ENCODE results near the gene RPEL1.
"Not testable (repeated sequence)": the region's sequence is repeated elsewhere in the genome, so short reads cannot be mapped to it uniquely, and the experiment has no call there.

The RPEL1 gene

GRCh38 chr10:103238506-103239252 lies 7.0 kb upstream of the RPEL1 start:
- peak; percentile 90 for FAIRE-seq

- peak; percentile 94 for FAIRE-seq
Observed at GRCh38 chr10:103241262-103242011, 4.2 kb upstream of the RPEL1 start.

GRCh38 chr10:103244666-103245271 lies 918 bp upstream of the RPEL1 start:
- peak; percentile 71 for FAIRE-seq

- no peak for FAIRE-seq
Observed at GRCh38 chr10:103246324-103246723, 637 bp downstream of the RPEL1 start.

GRCh38 chr10:103254113-103254512 lies 8.4 kb downstream of the RPEL1 start:
- FAIRE-seq = no peak

- no peak for FAIRE-seq
Observed at GRCh38 chr10:103254538-103255325, 9.0 kb downstream of the RPEL1 start.

- no peak for FAIRE-seq
Observed at GRCh38 chr10:103256613-103257012, 10.9 kb downstream of the RPEL1 start.

- no peak for FAIRE-seq
Observed at GRCh38 chr10:103257812-103258211, 12.1 kb downstream of the RPEL1 start.

GRCh38 chr10:103258928-103259327 lies 13.2 kb downstream of the RPEL1 start:
- FAIRE-seq = not testable (repeated sequence)

GRCh38 chr10:103259989-103260388 lies 14.3 kb downstream of the RPEL1 start:
- FAIRE-seq = no peak

GRCh38 chr10:103262229-103262628 lies 16.5 kb downstream of the RPEL1 start:
- FAIRE-seq = no peak

- no peak for FAIRE-seq
Observed at GRCh38 chr10:103265717-103266329, 20.1 kb downstream of the RPEL1 start.

GRCh38 chr10:103273041-103273441 lies 27.4 kb downstream of the RPEL1 start:
- no peak for FAIRE-seq

GRCh38 chr10:103276251-103276895 lies 30.7 kb downstream of the RPEL1 start:
- no peak for FAIRE-seq

- no peak for FAIRE-seq
Observed at GRCh38 chr10:103276896-103277712, 31.4 kb downstream of the RPEL1 start, which contains the start of gene INA. Gene INA, plus strand, starts transcription at chr10:103277138. Its CDS starts 74 bp downstream, at chr10:103277212.

- no peak for FAIRE-seq
Observed at GRCh38 chr10:103277713-103278536, 32.2 kb downstream of the RPEL1 start.

GRCh38 chr10:103278537-103278823 lies 32.8 kb downstream of the RPEL1 start:
- FAIRE-seq = no peak

GRCh38 chr10:103278862-103279298 lies 33.2 kb downstream of the RPEL1 start:
- FAIRE-seq = no peak

GRCh38 chr10:103280031-103280430 lies 34.3 kb downstream of the RPEL1 start:
- FAIRE-seq = no peak

GRCh38 chr10:103280506-103280905 lies 34.8 kb downstream of the RPEL1 start:
- no peak for FAIRE-seq

Data from A204.1 (cell line).